ENCODE measurements around the gene ANKRD30A.
"Not testable (repeated sequence)": the region's sequence is repeated elsewhere in the genome, so short reads cannot be mapped to it uniquely, and the experiment has no call there.

ANKRD30A gene

GRCh38 chr10:37263304-37263703 is 137.9 kb downstream of the ANKRD30A start:
- no peak for DNase-seq

- no peak for DNase-seq
Observed at GRCh38 chr10:37268266-37268665, 142.9 kb downstream of the ANKRD30A start.

GRCh38 chr10:37269554-37270256 is 144.3 kb downstream of the ANKRD30A start:
- no peak for DNase-seq

- DNase-seq = no peak
Observed at GRCh38 chr10:37275216-37275777, 149.9 kb downstream of the ANKRD30A start.

- DNase-seq = no peak
Observed at GRCh38 chr10:37285063-37285462, 159.7 kb downstream of the ANKRD30A start.

GRCh38 chr10:37289833-37290464 is 164.6 kb downstream of the ANKRD30A start:
- DNase-seq = no peak

- DNase-seq = no peak
Observed at GRCh38 chr10:37301271-37301670, 175.9 kb downstream of the ANKRD30A start.

GRCh38 chr10:37304036-37304435 is 178.6 kb downstream of the ANKRD30A start:
- DNase-seq = no peak

GRCh38 chr10:37314350-37314749 is 189.0 kb downstream of the ANKRD30A start:
- DNase-seq = no peak

GRCh38 chr10:37314862-37315261 is 189.5 kb downstream of the ANKRD30A start:
- no peak for DNase-seq

- no peak for DNase-seq
Observed at GRCh38 chr10:37344413-37344812, 219.0 kb downstream of the ANKRD30A start.

GRCh38 chr10:37379991-37380390 is 254.6 kb downstream of the ANKRD30A start:
- no peak for DNase-seq

GRCh38 chr10:37381271-37381670 is 255.9 kb downstream of the ANKRD30A start:
- no peak for DNase-seq

GRCh38 chr10:37384923-37385322 is 259.5 kb downstream of the ANKRD30A start:
- DNase-seq = no peak

- no peak for DNase-seq
Observed at GRCh38 chr10:37390926-37391325, 265.5 kb downstream of the ANKRD30A start.

GRCh38 chr10:37400774-37401173 is 275.4 kb downstream of the ANKRD30A start:
- not testable (repeated sequence) for DNase-seq

GRCh38 chr10:37401225-37401624 is 275.8 kb downstream of the ANKRD30A start:
- DNase-seq = no peak

GRCh38 chr10:37403776-37404175 is 278.4 kb downstream of the ANKRD30A start:
- DNase-seq = no peak
